Neural cell (in vitro differentiated cells): ENCODE measurements around the gene DIRAS1. TPM values are rescaled to one million over a fixed set of nuclear protein-coding genes. Genes with fewer than 3 reads are reported as not detected.

ENCODE experiments used
- H2AFZ ChIP-seq: fragments of 200-600, 300-800 bp; sonication (generic), shearing (Covaris generic); 2 replicates; pipeline ENCODE4 v1.6.0; 2014; ENCODE audit warnings: low read depth, mild to moderate bottlenecking, antibody characterized with exemption, low read length, moderate library complexity
- H3F3A ChIP-seq: fragments of 200-600 bp; shearing (Covaris generic); 2 replicates; pipeline ENCODE4 v1.6.1; 2016; ENCODE audit warnings: mild to moderate bottlenecking, moderate library complexity, mixed read lengths, antibody characterized with exemption, low read length; ENCODE audit not compliant: insufficient read depth, poor library complexity, severe bottlenecking
- H3K27ac ChIP-seq: fragments of 200-600, 300-800 bp; sonication (generic), shearing (Covaris generic); 2 replicates; pipeline ENCODE4 v1.5.1; 2014; ENCODE audit warnings: mild to moderate bottlenecking, low read length, moderate library complexity
- H3K27me3 ChIP-seq: fragments of 300-800, 200-600 bp; sonication (generic), shearing (Covaris generic); 2 replicates; pipeline ENCODE4 v1.6.0; 2014; ENCODE audit warnings: mild to moderate bottlenecking, low read depth, low read length, moderate library complexity; ENCODE audit not compliant: insufficient read depth
- H3K36me3 ChIP-seq: fragments of 300-800, 200-600 bp; sonication (generic), shearing (Covaris generic); 2 replicates; pipeline ENCODE4 v1.5.1; 2014; ENCODE audit warnings: mild to moderate bottlenecking, antibody characterized with exemption, low read length, moderate library complexity; ENCODE audit not compliant: insufficient read depth
- H3K4me2 ChIP-seq: fragments of 300-800, 200-600 bp; sonication (generic), shearing (Covaris generic); 2 replicates; pipeline ENCODE4 v1.6.0; 2014; ENCODE audit warnings: mild to moderate bottlenecking, low read length
- H3K4me3 ChIP-seq: fragments of 300-800, 200-600 bp; sonication (generic), shearing (Covaris generic); 2 replicates; pipeline ENCODE4 v1.5.1; 2014; ENCODE audit warnings: mild to moderate bottlenecking, low read length, moderate library complexity
- H3K79me2 ChIP-seq: fragments of 200-600 bp; shearing (Covaris generic); replicated peaks from 2 replicates; pipeline ENCODE4 v1.6.0; 2014; ENCODE audit warnings: mild to moderate bottlenecking, low read length, moderate library complexity; ENCODE audit not compliant: insufficient read depth
- H3K9ac ChIP-seq: fragments of 300-800, 200-600 bp; sonication (generic), shearing (Covaris generic); 2 replicates; pipeline ENCODE4 v1.6.1; 2016; ENCODE audit warnings: mild to moderate bottlenecking, low read length, mixed read lengths
- H3K9me2 ChIP-seq: fragments of 200-600 bp; shearing (Covaris generic); 2 replicates; pipeline ENCODE4 v1.6.1; 2016; ENCODE audit warnings: mild to moderate bottlenecking, low read length, mixed read lengths; ENCODE audit not compliant: insufficient read depth
- H3K9me3 ChIP-seq: fragments of 200-600, 300-800 bp; sonication (generic), shearing (Covaris generic); 2 replicates; pipeline ENCODE4 v1.6.1; 2016; ENCODE audit warnings: mild to moderate bottlenecking, mixed run types, low read length, moderate library complexity, mixed read lengths
- H4K20me1 ChIP-seq: fragments of 200-600 bp; shearing (Covaris generic); 2 replicates; pipeline ENCODE4 v1.6.1; 2016; ENCODE audit warnings: mild to moderate bottlenecking, mixed run types; ENCODE audit not compliant: insufficient read depth
- CTCF ChIP-seq: fragments of 450-650 bp; IDR thresholded peaks from 2 replicates; pipeline ENCODE4 v1.5.1; 2014; ENCODE audit warnings: antibody characterized with exemption, mild to moderate bottlenecking, moderate library complexity; ENCODE audit not compliant: poor library complexity, severe bottlenecking
- EP300 ChIP-seq: fragments of 450-650 bp; conservative IDR thresholded peaks from 2 replicates; pipeline ENCODE4 v1.6.1; 2014; ENCODE audit warnings: antibody characterized with exemption, mild to moderate bottlenecking, moderate library complexity; ENCODE audit not compliant: poor library complexity, severe bottlenecking
- EZH2 ChIP-seq: fragments of 200-600, 300-800 bp; shearing (Covaris generic), sonication (generic); IDR thresholded peaks from 2 replicates; pipeline ENCODE4 v1.6.1; 2014; ENCODE audit warnings: antibody characterized with exemption, low read length, borderline replicate concordance, mild to moderate bottlenecking; ENCODE audit not compliant: insufficient read depth, poor library complexity, severe bottlenecking
- MXI1 ChIP-seq: fragments of 450-650 bp; conservative IDR thresholded peaks from 2 replicates; pipeline ENCODE4 v1.6.1; 2014; ENCODE audit warnings: antibody characterized with exemption, mild to moderate bottlenecking; ENCODE audit not compliant: poor library complexity, severe bottlenecking
- POLR2AphosphoS5 ChIP-seq: IDR thresholded peaks from 2 replicates; pipeline ENCODE4 v1.6.1; 2012
- RAD21 ChIP-seq: fragments of 450-650 bp; conservative IDR thresholded peaks from 2 replicates; pipeline ENCODE4 v1.6.1; 2014; ENCODE audit warnings: antibody characterized with exemption, mild to moderate bottlenecking, moderate library complexity
- REST ChIP-seq: IDR thresholded peaks from 2 replicates; pipeline ENCODE4 v1.6.1; 2012; ENCODE audit warnings: borderline replicate concordance
- SMC3 ChIP-seq: fragments of 450-650 bp; conservative IDR thresholded peaks from 2 replicates; pipeline ENCODE4 v1.6.1; 2014; ENCODE audit warnings: antibody characterized with exemption, mild to moderate bottlenecking, moderate library complexity; ENCODE audit not compliant: poor library complexity
- TAF1 ChIP-seq: IDR thresholded peaks from 2 replicates; pipeline ENCODE4 v1.6.1; 2012; ENCODE audit warnings: low read depth
- polyA plus RNA-seq: library from polyadenylated mRNA; depleted of rRNA; stranded (reverse); fragments of >200 nt; gene quantifications from 2 replicates; pipeline ENCODE4 v1.2.3, GENCODE V29; 2014

Gene DIRAS1
- polyA plus RNA-seq, 1 donor from 2014 or later = 39.8 TPM

GRCh38 chr19:2729943-2730818 lies 9.0 kb upstream of the DIRAS1 start:
- Histone ChIP-seq H3F3A (no peaks in the 10 kb centered on the region), H3K36me3 (no peaks in the 10 kb centered on the region), H2AFZ (no peak overlapping the region), H3K27me3 (no peaks in the 10 kb centered on the region), H3K9me3 (no peaks in the 10 kb centered on the region), H4K20me1 (no peaks in the 10 kb centered on the region), H3K4me2 (no peak overlapping the region), H3K9me2 (no peaks in the 10 kb centered on the region), H3K9ac (no peak overlapping the region), H3K27ac (no peak overlapping the region), H3K4me3 (no peak overlapping the region), H3K79me2 (no peaks in the 10 kb centered on the region)
- no peak for TF ChIP-seq EZH2

- Histone ChIP-seq H3K9me3 (no peaks in the 10 kb centered on the region), H3K27me3 (no peaks in the 10 kb centered on the region), H3F3A (no peaks in the 10 kb centered on the region), H2AFZ (no peak overlapping the region), H4K20me1 (no peaks in the 10 kb centered on the region), H3K4me3 (no peak overlapping the region), H3K9ac (no peak overlapping the region), H3K4me2 (no peak overlapping the region), H3K9me2 (no peaks in the 10 kb centered on the region), H3K36me3 (no peaks in the 10 kb centered on the region), H3K27ac (no peak overlapping the region), H3K79me2 (no peaks in the 10 kb centered on the region)
- no peak for TF ChIP-seq RAD21
- no peak for TF ChIP-seq CTCF
- TF ChIP-seq EZH2 = no peak
- TF ChIP-seq POLR2AphosphoS5 = no peak
- TF ChIP-seq TAF1 = no peak
- no peak for TF ChIP-seq REST
- no peak for TF ChIP-seq EP300
Measured at GRCh38 chr19:2728783-2729387, 7.7 kb upstream of the DIRAS1 start.

GRCh38 chr19:2727640-2727944 lies 6.4 kb upstream of the DIRAS1 start:
- Histone ChIP-seq H3K4me2 (no peak overlapping the region), H3K4me3 (no peak overlapping the region)
- no peak for TF ChIP-seq MXI1
- no peak for TF ChIP-seq EP300
- TF ChIP-seq SMC3 = no peak
- TF ChIP-seq REST = no peak
- TF ChIP-seq CTCF = no peak
- TF ChIP-seq EZH2 = no peak

More at GRCh38 chr19:2727640-2727944, 6.4 kb upstream of the DIRAS1 start:
- Histone ChIP-seq H3K9me3 (no peaks in the 10 kb centered on the region), H2AFZ (no peak overlapping the region), H3K27ac (no peak overlapping the region), H3F3A (no peaks in the 10 kb centered on the region), H3K27me3 (no peaks in the 10 kb centered on the region), H3K36me3 (no peaks in the 10 kb centered on the region), H4K20me1 (no peaks in the 10 kb centered on the region), H3K9ac (no peak overlapping the region), H3K9me2 (no peaks in the 10 kb centered on the region), H3K79me2 (no peaks in the 10 kb centered on the region)
